ENCODE data around the gene OR6C65.
"Not testable (repeated sequence)": the region's sequence is repeated elsewhere in the genome, so short reads cannot be mapped to it uniquely, and the experiment has no call there.

OR6C65 gene

GRCh38 chr12:55400229-55400628 lies at the start of gene OR6C65:
TSS of gene OR6C65 (plus strand) at chr12:55400529. CDS start at chr12:55400529, 0 bp downstream.
- no peaks in the 10 kb centered on the region for H3K36me3 ChIP-seq (ENCODE audit: control insufficient read depth, insufficient read depth, low read length)
- H3K9me3 ChIP-seq (ENCODE audit: control insufficient read depth, low read length), result no peaks in the 10 kb centered on the region
- no peak within 1 kb of the TSS for H3K4me3 ChIP-seq (ENCODE audit: low read length)

GRCh38 chr12:55355338-55355737 lies 45.0 kb upstream of the OR6C65 start:
- H3K4me3 ChIP-seq (ENCODE audit: low read length); H3K4me1 ChIP-seq (ENCODE audit: control insufficient read depth, insufficient read depth, low read length); H3K9ac ChIP-seq (ENCODE audit: low read length); H3K36me3 ChIP-seq (ENCODE audit: control insufficient read depth, insufficient read depth, low read length); H3K9me3 ChIP-seq (ENCODE audit: control insufficient read depth, low read length); H3K27me3 ChIP-seq (ENCODE audit: control insufficient read depth, insufficient read depth, low read length): not testable (repeated sequence)

More at GRCh38 chr12:55400229-55400628, at the start of gene OR6C65:
- no peak within 1 kb of the TSS for H3K9ac ChIP-seq (ENCODE audit: low read length)
- no peaks in the 10 kb centered on the region for H3K27me3 ChIP-seq (ENCODE audit: control insufficient read depth, insufficient read depth, low read length)
- no peaks in the 10 kb centered on the region for H3K4me1 ChIP-seq (ENCODE audit: control insufficient read depth, insufficient read depth, low read length)

- Histone ChIP-seq H3K4me1 (ENCODE audit: control insufficient read depth, insufficient read depth, low read length) (no peaks in the 10 kb centered on the region), H3K9ac (ENCODE audit: low read length) (no peak within 1 kb of the TSS), H3K36me3 (ENCODE audit: control insufficient read depth, insufficient read depth, low read length) (no peaks in the 10 kb centered on the region), H3K4me3 (ENCODE audit: low read length) (no peak within 1 kb of the TSS), H3K27me3 (ENCODE audit: control insufficient read depth, insufficient read depth, low read length) (no peaks in the 10 kb centered on the region), H3K9me3 (ENCODE audit: control insufficient read depth, low read length) (no peaks in the 10 kb centered on the region)
These were observed 37.7 kb upstream of the OR6C65 start, which contains the start of gene OR6C75 for GRCh38 chr12:55362675-55363074. TSS of gene OR6C75 (plus strand) at chr12:55362975. CDS start at chr12:55365111, 2,136 bp downstream.

GRCh38 chr12:55365086-55365485 lies 35.2 kb upstream of the OR6C65 start:
- H3K4me3 ChIP-seq (ENCODE audit: low read length), result no peak overlapping the region
- H3K4me1 ChIP-seq (ENCODE audit: control insufficient read depth, insufficient read depth, low read length), result no peaks in the 10 kb centered on the region
- H3K9me3 ChIP-seq (ENCODE audit: control insufficient read depth, low read length), result no peaks in the 10 kb centered on the region
- no peaks in the 10 kb centered on the region for H3K36me3 ChIP-seq (ENCODE audit: control insufficient read depth, insufficient read depth, low read length)
- no peak overlapping the region for H3K9ac ChIP-seq (ENCODE audit: low read length)
- H3K27me3 ChIP-seq (ENCODE audit: control insufficient read depth, insufficient read depth, low read length), result no peaks in the 10 kb centered on the region

GRCh38 chr12:55372521-55372920 lies 27.8 kb upstream of the OR6C65 start:
- H3K27me3 ChIP-seq (ENCODE audit: control insufficient read depth, insufficient read depth, low read length), result no peaks in the 10 kb centered on the region
- no peaks in the 10 kb centered on the region for H3K36me3 ChIP-seq (ENCODE audit: control insufficient read depth, insufficient read depth, low read length)
- H3K4me1 ChIP-seq (ENCODE audit: control insufficient read depth, insufficient read depth, low read length), result no peaks in the 10 kb centered on the region
- H3K9ac ChIP-seq (ENCODE audit: low read length), result no peak overlapping the region
- H3K4me3 ChIP-seq (ENCODE audit: low read length), result no peak overlapping the region
- no peaks in the 10 kb centered on the region for H3K9me3 ChIP-seq (ENCODE audit: control insufficient read depth, low read length)

GRCh38 chr12:55385891-55386290 lies 14.4 kb upstream of the OR6C65 start:
- H3K4me3 ChIP-seq (ENCODE audit: low read length), result no peak overlapping the region
- no peaks in the 10 kb centered on the region for H3K4me1 ChIP-seq (ENCODE audit: control insufficient read depth, insufficient read depth, low read length)
- H3K9me3 ChIP-seq (ENCODE audit: control insufficient read depth, low read length), result no peaks in the 10 kb centered on the region
- H3K36me3 ChIP-seq (ENCODE audit: control insufficient read depth, insufficient read depth, low read length), result no peaks in the 10 kb centered on the region
- H3K9ac ChIP-seq (ENCODE audit: low read length), result no peak overlapping the region
- no peaks in the 10 kb centered on the region for H3K27me3 ChIP-seq (ENCODE audit: control insufficient read depth, insufficient read depth, low read length)

GRCh38 chr12:55392032-55392795 lies 8.1 kb upstream of the OR6C65 start:
- H3K4me1 ChIP-seq (ENCODE audit: control insufficient read depth, insufficient read depth, low read length), result no peaks in the 10 kb centered on the region
- H3K36me3 ChIP-seq (ENCODE audit: control insufficient read depth, insufficient read depth, low read length), result no peaks in the 10 kb centered on the region
- no peaks in the 10 kb centered on the region for H3K27me3 ChIP-seq (ENCODE audit: control insufficient read depth, insufficient read depth, low read length)
- H3K4me3 ChIP-seq (ENCODE audit: low read length), result no peak overlapping the region
- H3K9ac ChIP-seq (ENCODE audit: low read length), result no peak overlapping the region
- H3K9me3 ChIP-seq (ENCODE audit: control insufficient read depth, low read length), result no peaks in the 10 kb centered on the region

GRCh38 chr12:55396326-55396725 lies 4.0 kb upstream of the OR6C65 start:
- Histone ChIP-seq H3K9me3 (ENCODE audit: control insufficient read depth, low read length) (no peaks in the 10 kb centered on the region), H3K9ac (ENCODE audit: low read length) (no peak overlapping the region)

GRCh38 chr12:55407866-55408265 lies 7.5 kb downstream of the OR6C65 start:
- H3K4me1 ChIP-seq (ENCODE audit: control insufficient read depth, insufficient read depth, low read length), result no peaks in the 10 kb centered on the region
- H3K4me3 ChIP-seq (ENCODE audit: low read length), result no peak overlapping the region
- no peak overlapping the region for H3K9ac ChIP-seq (ENCODE audit: low read length)
- H3K36me3 ChIP-seq (ENCODE audit: control insufficient read depth, insufficient read depth, low read length), result no peaks in the 10 kb centered on the region
- H3K9me3 ChIP-seq (ENCODE audit: control insufficient read depth, low read length), result no peaks in the 10 kb centered on the region
- no peaks in the 10 kb centered on the region for H3K27me3 ChIP-seq (ENCODE audit: control insufficient read depth, insufficient read depth, low read length)

More at GRCh38 chr12:55396326-55396725, 4.0 kb upstream of the OR6C65 start:
- no peaks in the 10 kb centered on the region for H3K36me3 ChIP-seq (ENCODE audit: control insufficient read depth, insufficient read depth, low read length)
- H3K4me3 ChIP-seq (ENCODE audit: low read length), result no peak overlapping the region
- H3K27me3 ChIP-seq (ENCODE audit: control insufficient read depth, insufficient read depth, low read length), result no peaks in the 10 kb centered on the region
- no peaks in the 10 kb centered on the region for H3K4me1 ChIP-seq (ENCODE audit: control insufficient read depth, insufficient read depth, low read length)

- H3K4me1 ChIP-seq (ENCODE audit: control insufficient read depth, insufficient read depth, low read length); H3K36me3 ChIP-seq (ENCODE audit: control insufficient read depth, insufficient read depth, low read length); H3K9ac ChIP-seq (ENCODE audit: low read length); H3K27me3 ChIP-seq (ENCODE audit: control insufficient read depth, insufficient read depth, low read length); H3K9me3 ChIP-seq (ENCODE audit: control insufficient read depth, low read length); H3K4me3 ChIP-seq (ENCODE audit: low read length): not testable (repeated sequence)
These were observed 8.8 kb downstream of the OR6C65 start for GRCh38 chr12:55409133-55409532.

GRCh38 chr12:55412138-55412537 lies 11.8 kb downstream of the OR6C65 start:
- H3K27me3 ChIP-seq (ENCODE audit: control insufficient read depth, insufficient read depth, low read length); H3K4me1 ChIP-seq (ENCODE audit: control insufficient read depth, insufficient read depth, low read length); H3K9ac ChIP-seq (ENCODE audit: low read length); H3K36me3 ChIP-seq (ENCODE audit: control insufficient read depth, insufficient read depth, low read length); H3K9me3 ChIP-seq (ENCODE audit: control insufficient read depth, low read length); H3K4me3 ChIP-seq (ENCODE audit: low read length): not testable (repeated sequence)

GRCh38 chr12:55413498-55414388 lies 13.4 kb downstream of the OR6C65 start:
- H3K9ac ChIP-seq (ENCODE audit: low read length); H3K4me1 ChIP-seq (ENCODE audit: control insufficient read depth, insufficient read depth, low read length); H3K9me3 ChIP-seq (ENCODE audit: control insufficient read depth, low read length); H3K27me3 ChIP-seq (ENCODE audit: control insufficient read depth, insufficient read depth, low read length); H3K36me3 ChIP-seq (ENCODE audit: control insufficient read depth, insufficient read depth, low read length); H3K4me3 ChIP-seq (ENCODE audit: low read length): not testable (repeated sequence)

All from mucosa of stomach (tissue), 1 donor.